Measurements from ENCODE around the gene BBS10. TPM values are rescaled to one million over a fixed set of nuclear protein-coding genes. Genes with fewer than 3 reads are reported as not detected.

BBS10 gene
- total and polyA plus RNA-seq, 2 of the 8 experiments (the other 6 are each of a cell fraction or from before 2014, with no cell fraction given) = 4.4 to 9.2 TPM

GRCh38 chr12:76340680-76341435 is 7.4 kb downstream of the BBS10 start (continued):
- TF ChIP-seq, protein P1, sequence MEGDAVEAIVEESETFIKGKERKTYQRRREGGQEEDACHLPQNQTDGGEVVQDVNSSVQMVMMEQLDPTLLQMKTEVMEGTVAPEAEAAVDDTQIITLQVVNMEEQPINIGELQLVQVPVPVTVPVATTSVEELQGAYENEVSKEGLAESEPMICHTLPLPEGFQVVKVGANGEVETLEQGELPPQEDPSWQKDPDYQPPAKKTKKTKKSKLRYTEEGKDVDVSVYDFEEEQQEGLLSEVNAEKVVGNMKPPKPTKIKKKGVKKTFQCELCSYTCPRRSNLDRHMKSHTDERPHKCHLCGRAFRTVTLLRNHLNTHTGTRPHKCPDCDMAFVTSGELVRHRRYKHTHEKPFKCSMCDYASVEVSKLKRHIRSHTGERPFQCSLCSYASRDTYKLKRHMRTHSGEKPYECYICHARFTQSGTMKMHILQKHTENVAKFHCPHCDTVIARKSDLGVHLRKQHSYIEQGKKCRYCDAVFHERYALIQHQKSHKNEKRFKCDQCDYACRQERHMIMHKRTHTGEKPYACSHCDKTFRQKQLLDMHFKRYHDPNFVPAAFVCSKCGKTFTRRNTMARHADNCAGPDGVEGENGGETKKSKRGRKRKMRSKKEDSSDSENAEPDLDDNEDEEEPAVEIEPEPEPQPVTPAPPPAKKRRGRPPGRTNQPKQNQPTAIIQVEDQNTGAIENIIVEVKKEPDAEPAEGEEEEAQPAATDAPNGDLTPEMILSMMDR (IDR thresholded peaks at IDR 0.05; ENCODE audit: control extremely low read depth in 1 of 3, insufficient read depth in 1 of 3, low read depth in 1 of 3, low read length in 3 of 3) = no peak
- no peak for TF ChIP-seq JUND (IDR thresholded peaks at IDR 0.05; ENCODE audit: low read length)
- no peak for TF ChIP-seq CHD1 (IDR thresholded peaks at IDR 0.05; ENCODE audit: low read depth, low read length)
- TF ChIP-seq SP1 (IDR thresholded peaks at IDR 0.05; ENCODE audit: low read depth, low read length) = no peak
- TF ChIP-seq EP300 (IDR thresholded peaks at IDR 0.05; ENCODE audit: borderline replicate concordance in 1 of 2, low read depth in 2 of 2, low read length in 2 of 2) = no peak
- no peak for TF ChIP-seq NRF1 (IDR thresholded peaks at IDR 0.05; ENCODE audit: low read depth, low read length)
- no peak for TF ChIP-seq JUN (IDR thresholded peaks at IDR 0.05; ENCODE audit: low read depth, low read length)
- no peak for TF ChIP-seq CHD2 (IDR thresholded peaks at IDR 0.05; ENCODE audit: low read length)

All from H1 (cell line).